Esophagus squamous epithelium (tissue), 5 donors: ENCODE data around the gene RCCD1. TPM values are rescaled to one million over a fixed set of nuclear protein-coding genes. Genes with fewer than 3 reads are reported as not detected.
"Not testable (repeated sequence)": the region's sequence is repeated elsewhere in the genome, so short reads cannot be mapped to it uniquely, and the experiment has no call there.

Experiments used
- DNase-seq: peaks from one replicate; lab custom pipeline; 2025; lab: John Stamatoyannopoulos, UW
- H3K27ac ChIP-seq, 4 donors: fragments of 200-600 bp; sonication (generic); one replicate each; pipeline ENCODE4 v1.5.1; 2016 to 2019; ENCODE audit warnings: mild to moderate bottlenecking in 1 of 4
- H3K27me3 ChIP-seq, 4 donors: fragments of 200-600 bp; sonication (generic); 1 replicate in 3 of 4; 2 replicates in 1 of 4; pipeline versions ENCODE4 v1.5.1 to v1.6.0; 2017 to 2021; ENCODE audit warnings: antibody characterized with exemption in 1 of 4
- H3K36me3 ChIP-seq, 3 donors: fragments of 200-600 bp; sonication (generic); one replicate each; pipeline ENCODE4 v1.5.1; 2016 to 2019
- H3K4me1 ChIP-seq, 3 donors: fragments of 200-600 bp; sonication (generic); one replicate each; pipeline ENCODE4 v1.5.1; 2017 to 2019
- H3K4me3 ChIP-seq, 4 donors: fragments of 200-600 bp; sonication (generic); 1 replicate in 3 of 4; 2 replicates in 1 of 4; pipeline ENCODE4 v1.5.1; 2016 to 2019; ENCODE audit warnings: mild to moderate bottlenecking in 2 of 4, moderate library complexity in 1 of 4
- H3K9me3 ChIP-seq, 3 donors: fragments of 200-600 bp; sonication (generic); one replicate each; pipeline ENCODE4 v1.5.1; 2016 to 2019
- CTCF ChIP-seq, 6 experiments: fragments of 450-650 bp in 4 of 6; fragments of 200-600 bp in 2 of 6; sonication (generic) in 2 of 6; IDR thresholded peaks; one replicate each; pipeline ENCODE4 v1.5.1; 2016 to 2019; ENCODE audit warnings: antibody characterized with exemption in 6 of 6, mild to moderate bottlenecking in 4 of 6, moderate library complexity in 4 of 6
- POLR2A ChIP-seq, 4 donors: fragments of 450-650 bp; IDR thresholded peaks; one replicate each; pipeline ENCODE4 v1.6.1; 2017; ENCODE audit warnings: antibody characterized with exemption in 4 of 4, mild to moderate bottlenecking in 4 of 4, moderate library complexity in 3 of 4
- WGBS, 2 donors: methylation state at CpG; one replicate each; pipeline ENCODE4 v1.1.5; 2018; 5-methylcytosine and 5-hydroxymethylcytosine counted together
- intact Hi-C: fragments of 100-400 bp; cut with DNase I; formaldehyde crosslinking; loops from one replicate; pipeline ENCODE4 v1.15.0; 2022
- total RNA-seq, 4 donors: library from RNA; depleted of rRNA; stranded (reverse); fragments of >200 nt; gene quantifications; one replicate each; pipeline ENCODE4 v1.1.0, GENCODE V29; 2016
- donor health status: DM: yes; HTN: yes; CAD: no.

Gene RCCD1
- total RNA-seq, 4 donors from 2014 or later = 8.7 to 12.6 (median 9.8) TPM

- Histone ChIP-seq H3K36me3 (peaks cover 40 to 86% (median 43%) of the 10 kb centered on the region in 3 donors), H3K9me3 (no peaks in the 10 kb centered on the region), H3K4me1 (no peaks in the 10 kb centered on the region), H3K27ac (no peak overlapping the region), H3K4me3 (no peak overlapping the region), H3K27me3 (no peaks in the 10 kb centered on the region)
- no peak for TF ChIP-seq POLR2A (IDR thresholded peaks at IDR 0.05)
- TF ChIP-seq CTCF (IDR thresholded peaks at IDR 0.05) = no peak
- intact Hi-C loops = no loop called here
- 94 to 96% methylated on average over 12 to 22 of the region's 23 CpGs for WGBS, 2 donors
- DNase-seq = no peak
These were observed 36.5 kb upstream of the RCCD1 start for GRCh38 chr15:90918034-90918788.

- no peaks in the 10 kb centered on the region for H3K4me1 ChIP-seq
- no peak overlapping the region for H3K4me3 ChIP-seq
- no peak for DNase-seq
- H3K27me3 ChIP-seq = no peaks in the 10 kb centered on the region
- peaks cover 35 to 79% (median 37%) of the 10 kb centered on the region in 3 donors for H3K36me3 ChIP-seq
- no peak overlapping the region for H3K27ac ChIP-seq
- intact Hi-C loops = no loop called here
- WGBS, 2 donors = 86 to 88% methylated on average over 4 to 5 of the region's 6 CpGs
- no peak for TF ChIP-seq POLR2A (IDR thresholded peaks at IDR 0.05)
- no peak for TF ChIP-seq CTCF (IDR thresholded peaks at IDR 0.05)
- H3K9me3 ChIP-seq = no peaks in the 10 kb centered on the region
These were observed 35.8 kb upstream of the RCCD1 start for GRCh38 chr15:90918835-90919234.

GRCh38 chr15:90921887-90922286, 32.8 kb upstream of the RCCD1 start:
- 85 to 91% methylated on average over 4 of the region's 4 CpGs for WGBS, 2 donors
- no peak overlapping the region for H3K4me3 ChIP-seq
- H3K9me3 ChIP-seq = no peaks in the 10 kb centered on the region
- H3K27me3 ChIP-seq = no peaks in the 10 kb centered on the region
- H3K4me1 ChIP-seq = no peaks in the 10 kb centered on the region
- intact Hi-C loops = no loop called here
- no peak overlapping the region for H3K27ac ChIP-seq
- DNase-seq = no peak
- TF ChIP-seq CTCF (IDR thresholded peaks at IDR 0.05) = no peak
- TF ChIP-seq POLR2A (IDR thresholded peaks at IDR 0.05) = no peak
- peaks cover 25 to 49% (median 26%) of the 10 kb centered on the region in 3 donors for H3K36me3 ChIP-seq

GRCh38 chr15:90922712-90923322, 31.9 kb upstream of the RCCD1 start:
- H3K4me3 ChIP-seq, H3K27me3 ChIP-seq, intact Hi-C loops, H3K9me3 ChIP-seq, H3K27ac ChIP-seq, DNase-seq, H3K4me1 ChIP-seq: not testable (repeated sequence)
- WGBS, 2 donors = 78 to 90% methylated on average over 7 of the region's 7 CpGs
- peaks cover 19 to 40% (median 25%) of the 10 kb centered on the region in 3 donors for H3K36me3 ChIP-seq

- peaks cover 0 to 5% (median 0%) of the 10 kb centered on the region in 3 donors for H3K4me1 ChIP-seq
- DNase-seq = no peak
- intact Hi-C loops = no loop called here
- H3K27ac ChIP-seq = no peak overlapping the region
- no peaks in the 10 kb centered on the region for H3K27me3 ChIP-seq
- peaks cover 10 to 24% (median 12%) of the 10 kb centered on the region in 3 donors for H3K36me3 ChIP-seq
- 60 to 83% methylated on average over 3 to 4 of the region's 5 CpGs for WGBS, 2 donors
- no peak overlapping the region for H3K4me3 ChIP-seq
- TF ChIP-seq POLR2A (IDR thresholded peaks at IDR 0.05) (no peak), CTCF (IDR thresholded peaks at IDR 0.05) (no peak)
- H3K9me3 ChIP-seq = no peaks in the 10 kb centered on the region
These were observed 30.3 kb upstream of the RCCD1 start for GRCh38 chr15:90924375-90924774.

- H3K27ac ChIP-seq, H3K36me3 ChIP-seq, H3K9me3 ChIP-seq, H3K27me3 ChIP-seq, H3K4me3 ChIP-seq, DNase-seq, intact Hi-C loops: not testable (repeated sequence)
- WGBS, 2 donors = 88 to 89% methylated on average over 10 of the region's 10 CpGs
- H3K4me1 ChIP-seq = peaks cover 12 to 24% (median 13%) of the 10 kb centered on the region in 3 donors
These were observed 27.9 kb upstream of the RCCD1 start for GRCh38 chr15:90926766-90927165.

GRCh38 chr15:90928106-90928505, 26.6 kb upstream of the RCCD1 start:
- intact Hi-C loops, DNase-seq, H3K4me3 ChIP-seq, H3K27ac ChIP-seq, H3K36me3 ChIP-seq, H3K27me3 ChIP-seq, H3K9me3 ChIP-seq: not testable (repeated sequence)
- 77 to 83% methylated on average over 5 to 6 of the region's 7 CpGs for WGBS, 2 donors
- peaks cover 13 to 37% (median 17%) of the 10 kb centered on the region in 3 donors for H3K4me1 ChIP-seq
